ENCODE results near the gene ANKRD27.
"Not testable (repeated sequence)": the region's sequence is repeated elsewhere in the genome, so short reads cannot be mapped to it uniquely, and the experiment has no call there.

- not testable (repeated sequence) for TF ChIP-seq POLR2A (IDR thresholded peaks at IDR 0.05; ENCODE audit: low read length); GATA1 (IDR thresholded peaks at IDR 0.05; ENCODE audit: low read depth, low read length)
Observed at GRCh38 chr19:32695506-32695905, 20.5 kb upstream of the ANKRD27 start.

All from erythroblast (primary cell).